Measurements from ENCODE around the gene VENTX. TPM values are rescaled to one million over a fixed set of nuclear protein-coding genes. Genes with fewer than 3 reads are reported as not detected.

VENTX gene
- total RNA-seq, 1 experiment from 2014 or later: 28.0 TPM

DNA sequence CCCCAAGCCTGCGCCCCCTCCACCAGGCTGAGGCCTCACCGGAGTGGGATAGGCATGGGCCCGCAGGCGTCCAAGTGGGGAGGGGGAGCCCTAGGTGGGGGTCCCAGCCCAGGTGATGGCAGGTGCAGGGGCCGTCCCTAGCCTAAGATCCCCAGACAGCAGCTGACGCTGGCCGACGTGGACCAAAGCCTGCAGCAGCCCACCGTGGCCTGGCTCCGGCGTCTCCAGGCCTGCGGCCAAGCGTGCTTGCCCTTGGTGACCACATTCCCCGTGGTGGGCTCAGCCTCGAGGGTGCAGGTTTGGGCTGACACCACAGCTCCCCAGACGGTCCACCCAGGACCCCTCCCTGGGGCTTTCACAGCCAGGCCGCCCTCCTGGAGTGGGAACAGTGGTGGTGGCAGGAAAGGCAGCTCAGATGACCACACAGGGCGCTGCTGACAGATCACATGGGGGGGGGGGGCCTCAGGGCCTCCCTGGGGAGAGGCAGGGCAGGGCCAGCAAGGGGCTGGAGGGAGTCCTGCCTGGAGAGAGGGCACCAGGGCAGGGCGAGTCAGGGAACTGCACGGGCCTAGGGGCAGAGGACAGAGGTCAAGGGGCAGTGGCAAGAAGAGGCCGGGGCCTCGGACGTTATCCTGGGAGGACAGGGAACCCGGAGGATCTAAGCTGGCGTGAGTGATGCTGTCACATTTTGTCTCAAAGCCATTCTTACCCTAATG, 39.8 kb downstream of the VENTX start (continued):
- TF ChIP-seq, protein P1, sequence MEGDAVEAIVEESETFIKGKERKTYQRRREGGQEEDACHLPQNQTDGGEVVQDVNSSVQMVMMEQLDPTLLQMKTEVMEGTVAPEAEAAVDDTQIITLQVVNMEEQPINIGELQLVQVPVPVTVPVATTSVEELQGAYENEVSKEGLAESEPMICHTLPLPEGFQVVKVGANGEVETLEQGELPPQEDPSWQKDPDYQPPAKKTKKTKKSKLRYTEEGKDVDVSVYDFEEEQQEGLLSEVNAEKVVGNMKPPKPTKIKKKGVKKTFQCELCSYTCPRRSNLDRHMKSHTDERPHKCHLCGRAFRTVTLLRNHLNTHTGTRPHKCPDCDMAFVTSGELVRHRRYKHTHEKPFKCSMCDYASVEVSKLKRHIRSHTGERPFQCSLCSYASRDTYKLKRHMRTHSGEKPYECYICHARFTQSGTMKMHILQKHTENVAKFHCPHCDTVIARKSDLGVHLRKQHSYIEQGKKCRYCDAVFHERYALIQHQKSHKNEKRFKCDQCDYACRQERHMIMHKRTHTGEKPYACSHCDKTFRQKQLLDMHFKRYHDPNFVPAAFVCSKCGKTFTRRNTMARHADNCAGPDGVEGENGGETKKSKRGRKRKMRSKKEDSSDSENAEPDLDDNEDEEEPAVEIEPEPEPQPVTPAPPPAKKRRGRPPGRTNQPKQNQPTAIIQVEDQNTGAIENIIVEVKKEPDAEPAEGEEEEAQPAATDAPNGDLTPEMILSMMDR (IDR thresholded peaks at IDR 0.05): no peak

GRCh38 chr10:133277993-133278576, 40.4 kb downstream of the VENTX start:
- H3K4me3 Mint-ChIP-seq: no peak overlapping the region
- H3K27ac Mint-ChIP-seq: peak overlapping the region; percentile 57
- POLR2A ChIA-PET: interaction anchor here (0.6 kb wide), 2 partner anchors 14 to 73 kb away, joined by 3 read pairs; no protein-coding TSS in a partner anchor
- H3K4me1 Mint-ChIP-seq: peaks cover 6% of the 10 kb centered on the region; the same call in 1 of the 2 replicates
- H3K27me3 Mint-ChIP-seq (ENCODE audit: low read depth): no peaks in the 10 kb centered on the region
- DNase-seq (ENCODE audit: low spot score): no peak
- no peaks in the 10 kb centered on the region for H3K9me3 Mint-ChIP-seq
- peaks cover 2% of the 10 kb centered on the region; the same call in 1 of the 2 replicates for H3K36me3 Mint-ChIP-seq
- ATAC-seq: no peak
- CTCF ChIA-PET: interaction anchor here (0.6 to 2.8 kb wide), 5 partner anchors 11 to 42 kb away, joined by 3 to 11 read pairs (median 8); no protein-coding TSS in a partner anchor
- TF ChIP-seq, protein P2, sequence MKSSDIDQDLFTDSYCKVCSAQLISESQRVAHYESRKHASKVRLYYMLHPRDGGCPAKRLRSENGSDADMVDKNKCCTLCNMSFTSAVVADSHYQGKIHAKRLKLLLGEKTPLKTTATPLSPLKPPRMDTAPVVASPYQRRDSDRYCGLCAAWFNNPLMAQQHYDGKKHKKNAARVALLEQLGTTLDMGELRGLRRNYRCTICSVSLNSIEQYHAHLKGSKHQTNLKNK (CRISPR knock-in tag; IDR thresholded peaks at IDR 0.05): no peak
- no peak for TF ChIP-seq GRHL2 (CRISPR knock-in tag; IDR thresholded peaks at IDR 0.05; ENCODE audit: insufficient replicate concordance, severe bottlenecking)
- no peak for TF ChIP-seq USF2 (CRISPR knock-in tag; IDR thresholded peaks at IDR 0.05)
- no peak for TF ChIP-seq ATF6 (CRISPR knock-in tag; IDR thresholded peaks at IDR 0.05)
- TF ChIP-seq NFYB (CRISPR knock-in tag; conservative IDR thresholded peaks at IDR 0.05; ENCODE audit: low read depth): no peak
- no peak for TF ChIP-seq MXD4 (CRISPR knock-in tag; IDR thresholded peaks at IDR 0.05; ENCODE audit: borderline replicate concordance)
- no peak for TF ChIP-seq ZNF423 (CRISPR knock-in tag; IDR thresholded peaks at IDR 0.05)
- no peak for TF ChIP-seq ATF2 (CRISPR knock-in tag; IDR thresholded peaks at IDR 0.05; ENCODE audit: borderline replicate concordance, low read depth)
- TF ChIP-seq HMGA2 (CRISPR knock-in tag; IDR thresholded peaks at IDR 0.05): no peak
- TF ChIP-seq PRRX2 (CRISPR knock-in tag; IDR thresholded peaks at IDR 0.05): no peak
- no peak for TF ChIP-seq ZNF263 (CRISPR knock-in tag; IDR thresholded peaks at IDR 0.05; ENCODE audit: low read depth)
- TF ChIP-seq, protein P3, sequence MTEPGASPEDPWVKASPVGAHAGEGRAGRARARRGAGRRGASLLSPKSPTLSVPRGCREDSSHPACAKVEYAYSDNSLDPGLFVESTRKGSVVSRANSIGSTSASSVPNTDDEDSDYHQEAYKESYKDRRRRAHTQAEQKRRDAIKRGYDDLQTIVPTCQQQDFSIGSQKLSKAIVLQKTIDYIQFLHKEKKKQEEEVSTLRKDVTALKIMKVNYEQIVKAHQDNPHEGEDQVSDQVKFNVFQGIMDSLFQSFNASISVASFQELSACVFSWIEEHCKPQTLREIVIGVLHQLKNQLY (CRISPR knock-in tag; IDR thresholded peaks at IDR 0.05): no peak
- TF ChIP-seq, protein P4, sequence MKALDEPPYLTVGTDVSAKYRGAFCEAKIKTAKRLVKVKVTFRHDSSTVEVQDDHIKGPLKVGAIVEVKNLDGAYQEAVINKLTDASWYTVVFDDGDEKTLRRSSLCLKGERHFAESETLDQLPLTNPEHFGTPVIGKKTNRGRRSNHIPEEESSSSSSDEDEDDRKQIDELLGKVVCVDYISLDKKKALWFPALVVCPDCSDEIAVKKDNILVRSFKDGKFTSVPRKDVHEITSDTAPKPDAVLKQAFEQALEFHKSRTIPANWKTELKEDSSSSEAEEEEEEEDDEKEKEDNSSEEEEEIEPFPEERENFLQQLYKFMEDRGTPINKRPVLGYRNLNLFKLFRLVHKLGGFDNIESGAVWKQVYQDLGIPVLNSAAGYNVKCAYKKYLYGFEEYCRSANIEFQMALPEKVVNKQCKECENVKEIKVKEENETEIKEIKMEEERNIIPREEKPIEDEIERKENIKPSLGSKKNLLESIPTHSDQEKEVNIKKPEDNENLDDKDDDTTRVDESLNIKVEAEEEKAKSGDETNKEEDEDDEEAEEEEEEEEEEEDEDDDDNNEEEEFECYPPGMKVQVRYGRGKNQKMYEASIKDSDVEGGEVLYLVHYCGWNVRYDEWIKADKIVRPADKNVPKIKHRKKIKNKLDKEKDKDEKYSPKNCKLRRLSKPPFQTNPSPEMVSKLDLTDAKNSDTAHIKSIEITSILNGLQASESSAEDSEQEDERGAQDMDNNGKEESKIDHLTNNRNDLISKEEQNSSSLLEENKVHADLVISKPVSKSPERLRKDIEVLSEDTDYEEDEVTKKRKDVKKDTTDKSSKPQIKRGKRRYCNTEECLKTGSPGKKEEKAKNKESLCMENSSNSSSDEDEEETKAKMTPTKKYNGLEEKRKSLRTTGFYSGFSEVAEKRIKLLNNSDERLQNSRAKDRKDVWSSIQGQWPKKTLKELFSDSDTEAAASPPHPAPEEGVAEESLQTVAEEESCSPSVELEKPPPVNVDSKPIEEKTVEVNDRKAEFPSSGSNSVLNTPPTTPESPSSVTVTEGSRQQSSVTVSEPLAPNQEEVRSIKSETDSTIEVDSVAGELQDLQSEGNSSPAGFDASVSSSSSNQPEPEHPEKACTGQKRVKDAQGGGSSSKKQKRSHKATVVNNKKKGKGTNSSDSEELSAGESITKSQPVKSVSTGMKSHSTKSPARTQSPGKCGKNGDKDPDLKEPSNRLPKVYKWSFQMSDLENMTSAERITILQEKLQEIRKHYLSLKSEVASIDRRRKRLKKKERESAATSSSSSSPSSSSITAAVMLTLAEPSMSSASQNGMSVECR (CRISPR knock-in tag; IDR thresholded peaks at IDR 0.05; ENCODE audit: borderline replicate concordance): no peak
- no peak for TF ChIP-seq ZBTB43 (CRISPR knock-in tag; IDR thresholded peaks at IDR 0.05)
- TF ChIP-seq MYBL2 (CRISPR knock-in tag; IDR thresholded peaks at IDR 0.05): no peak
- TF ChIP-seq, protein P5, sequence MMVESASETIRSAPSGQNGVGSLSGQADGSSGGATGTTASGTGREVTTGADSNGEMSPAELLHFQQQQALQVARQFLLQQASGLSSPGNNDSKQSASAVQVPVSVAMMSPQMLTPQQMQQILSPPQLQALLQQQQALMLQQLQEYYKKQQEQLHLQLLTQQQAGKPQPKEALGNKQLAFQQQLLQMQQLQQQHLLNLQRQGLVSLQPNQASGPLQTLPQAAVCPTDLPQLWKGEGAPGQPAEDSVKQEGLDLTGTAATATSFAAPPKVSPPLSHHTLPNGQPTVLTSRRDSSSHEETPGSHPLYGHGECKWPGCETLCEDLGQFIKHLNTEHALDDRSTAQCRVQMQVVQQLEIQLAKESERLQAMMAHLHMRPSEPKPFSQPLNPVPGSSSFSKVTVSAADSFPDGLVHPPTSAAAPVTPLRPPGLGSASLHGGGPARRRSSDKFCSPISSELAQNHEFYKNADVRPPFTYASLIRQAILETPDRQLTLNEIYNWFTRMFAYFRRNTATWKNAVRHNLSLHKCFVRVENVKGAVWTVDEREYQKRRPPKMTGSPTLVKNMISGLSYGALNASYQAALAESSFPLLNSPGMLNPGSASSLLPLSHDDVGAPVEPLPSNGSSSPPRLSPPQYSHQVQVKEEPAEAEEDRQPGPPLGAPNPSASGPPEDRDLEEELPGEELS (CRISPR knock-in tag; IDR thresholded peaks at IDR 0.05): no peak
